Measurements from ENCODE around the gene BPIFB3. TPM values are rescaled to one million over a fixed set of nuclear protein-coding genes. Genes with fewer than 3 reads are reported as not detected.

BPIFB3 gene
- polyA plus RNA-seq, 1 donor (not counting 4 experiments of a cell fraction or from before 2014, with no cell fraction given) = not detected

GRCh38 chr20:33037456-33037855, 16.2 kb upstream of the BPIFB3 start:
- dilution Hi-C loops (cut with MboI; ENCODE audit: extremely low pct_ligation_motif_present, low sequenced_read_pairs) = no loop called here
- no peaks in the 10 kb centered on the region for H3K36me3 ChIP-seq (ENCODE audit: control insufficient read depth in 2 of 2, extremely low read depth in 1 of 2, insufficient read depth in 2 of 2, low read length in 2 of 2)

GRCh38 chr20:33038243-33038642, 15.5 kb upstream of the BPIFB3 start:
- no peak for DNase-seq (ENCODE audit: low read depth, low spot score)
- Histone ChIP-seq H3K4me3 (ENCODE audit: control insufficient read depth in 2 of 3, extremely low read depth in 1 of 3, insufficient read depth in 2 of 3, low read depth in 1 of 3, low read length in 3 of 3) (no peak overlapping the region), H3K27me3 (ENCODE audit: control insufficient read depth, extremely low read depth, insufficient read depth, low read length) (peaks cover 3% of the 10 kb centered on the region), H2AFZ (ENCODE audit: control insufficient read depth, low read length) (no peak overlapping the region), H3K79me2 (ENCODE audit: control insufficient read depth, insufficient read depth, low read length) (no peaks in the 10 kb centered on the region), H3K27ac (ENCODE audit: control insufficient read depth, insufficient read depth, low read length) (no peak overlapping the region), H3K4me1 (ENCODE audit: control insufficient read depth, extremely low read depth, insufficient read depth, low read length) (no peaks in the 10 kb centered on the region), H3K4me2 (ENCODE audit: control insufficient read depth, extremely low read depth, insufficient read depth, low read depth, low read length) (no peak overlapping the region), H3K9ac (ENCODE audit: control insufficient read depth, extremely low read depth, insufficient read depth, low read length) (no peak overlapping the region), H3K9me3 (ENCODE audit: control insufficient read depth, low read depth, low read length) (no peaks in the 10 kb centered on the region), H3K9me1 (ENCODE audit: control insufficient read depth, extremely low read depth, insufficient read depth, low read length) (no peaks in the 10 kb centered on the region), H3K36me3 (ENCODE audit: control insufficient read depth in 2 of 2, extremely low read depth in 1 of 2, insufficient read depth in 2 of 2, low read length in 2 of 2) (no peaks in the 10 kb centered on the region), H4K20me1 (ENCODE audit: control insufficient read depth, extremely low read depth, insufficient read depth, low read length) (no peaks in the 10 kb centered on the region)
- no peak for FAIRE-seq
- dilution Hi-C loops (cut with MboI; ENCODE audit: extremely low pct_ligation_motif_present, low sequenced_read_pairs) = no loop called here
- no peak for TF ChIP-seq EZH2 (IDR thresholded peaks at IDR 0.05; ENCODE audit: low read length)
- TF ChIP-seq, protein P1, sequence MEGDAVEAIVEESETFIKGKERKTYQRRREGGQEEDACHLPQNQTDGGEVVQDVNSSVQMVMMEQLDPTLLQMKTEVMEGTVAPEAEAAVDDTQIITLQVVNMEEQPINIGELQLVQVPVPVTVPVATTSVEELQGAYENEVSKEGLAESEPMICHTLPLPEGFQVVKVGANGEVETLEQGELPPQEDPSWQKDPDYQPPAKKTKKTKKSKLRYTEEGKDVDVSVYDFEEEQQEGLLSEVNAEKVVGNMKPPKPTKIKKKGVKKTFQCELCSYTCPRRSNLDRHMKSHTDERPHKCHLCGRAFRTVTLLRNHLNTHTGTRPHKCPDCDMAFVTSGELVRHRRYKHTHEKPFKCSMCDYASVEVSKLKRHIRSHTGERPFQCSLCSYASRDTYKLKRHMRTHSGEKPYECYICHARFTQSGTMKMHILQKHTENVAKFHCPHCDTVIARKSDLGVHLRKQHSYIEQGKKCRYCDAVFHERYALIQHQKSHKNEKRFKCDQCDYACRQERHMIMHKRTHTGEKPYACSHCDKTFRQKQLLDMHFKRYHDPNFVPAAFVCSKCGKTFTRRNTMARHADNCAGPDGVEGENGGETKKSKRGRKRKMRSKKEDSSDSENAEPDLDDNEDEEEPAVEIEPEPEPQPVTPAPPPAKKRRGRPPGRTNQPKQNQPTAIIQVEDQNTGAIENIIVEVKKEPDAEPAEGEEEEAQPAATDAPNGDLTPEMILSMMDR (optimal IDR thresholded peaks at IDR 0.05 in 1 of 3, IDR thresholded peaks at IDR 0.05 in 1 of 3, conservative IDR thresholded peaks at IDR 0.05 in 1 of 3; ENCODE audit: extremely low read depth in 1 of 3, insufficient read depth in 2 of 3, low read length in 3 of 3) = no peak

More at GRCh38 chr20:33037456-33037855, 16.2 kb upstream of the BPIFB3 start:
- Histone ChIP-seq H4K20me1 (ENCODE audit: control insufficient read depth, extremely low read depth, insufficient read depth, low read length) (no peaks in the 10 kb centered on the region), H3K27ac (ENCODE audit: control insufficient read depth, insufficient read depth, low read length) (no peak overlapping the region), H3K9me1 (ENCODE audit: control insufficient read depth, extremely low read depth, insufficient read depth, low read length) (no peaks in the 10 kb centered on the region), H3K9me3 (ENCODE audit: control insufficient read depth, low read depth, low read length) (no peaks in the 10 kb centered on the region), H3K4me3 (ENCODE audit: control insufficient read depth in 2 of 3, extremely low read depth in 1 of 3, insufficient read depth in 2 of 3, low read depth in 1 of 3, low read length in 3 of 3) (no peak overlapping the region), H2AFZ (ENCODE audit: control insufficient read depth, low read length) (no peak overlapping the region), H3K9ac (ENCODE audit: control insufficient read depth, extremely low read depth, insufficient read depth, low read length) (no peak overlapping the region), H3K4me1 (ENCODE audit: control insufficient read depth, extremely low read depth, insufficient read depth, low read length) (no peaks in the 10 kb centered on the region), H3K27me3 (ENCODE audit: control insufficient read depth, extremely low read depth, insufficient read depth, low read length) (peaks cover 3% of the 10 kb centered on the region), H3K4me2 (ENCODE audit: control insufficient read depth, extremely low read depth, insufficient read depth, low read depth, low read length) (no peak overlapping the region), H3K79me2 (ENCODE audit: control insufficient read depth, insufficient read depth, low read length) (no peaks in the 10 kb centered on the region)
- no peak for FAIRE-seq
- no peak for TF ChIP-seq EZH2 (IDR thresholded peaks at IDR 0.05; ENCODE audit: low read length)
- TF ChIP-seq, protein P1 (optimal IDR thresholded peaks at IDR 0.05 in 1 of 3, IDR thresholded peaks at IDR 0.05 in 1 of 3, conservative IDR thresholded peaks at IDR 0.05 in 1 of 3; ENCODE audit: extremely low read depth in 1 of 3, insufficient read depth in 2 of 3, low read length in 3 of 3) = no peak
- DNase-seq (ENCODE audit: low read depth, low spot score) = no peak
